ENCODE results near the gene ALKBH3. TPM values are rescaled to one million over a fixed set of nuclear protein-coding genes. Genes with fewer than 3 reads are reported as not detected.
A peak's percentile ranks its signal among the peaks of the same experiment; 100 is the strongest.

The ALKBH3 gene
- total RNA-seq, 1 experiment from 2014 or later: 18.8 TPM

DNA sequence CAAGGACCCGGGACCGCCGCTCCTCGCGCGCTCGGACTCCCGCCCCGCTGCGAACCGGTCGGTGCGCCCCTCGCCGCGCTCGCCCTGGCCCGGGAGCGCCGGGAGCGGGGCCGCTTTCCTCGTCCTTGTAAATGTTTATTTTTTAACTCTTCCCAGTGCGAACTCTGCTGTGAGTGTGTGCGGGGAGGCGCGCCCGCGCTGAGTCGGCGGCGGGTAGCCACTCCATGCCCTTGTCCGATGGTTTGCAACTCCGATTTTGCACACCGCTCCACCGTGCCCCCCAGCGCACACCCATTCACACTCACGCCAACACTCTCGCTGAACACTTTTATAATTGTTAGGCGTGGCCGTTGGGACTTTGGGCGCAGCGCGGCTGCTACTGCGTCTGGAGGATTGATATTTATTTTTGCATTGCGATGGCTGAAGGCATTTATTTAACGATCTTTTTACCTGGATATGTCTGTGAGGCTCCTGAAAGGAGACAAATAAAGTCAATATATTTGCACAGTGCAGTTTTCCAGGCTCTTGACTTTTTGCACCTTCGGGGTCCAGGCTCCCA lies 62.8 kb downstream of the ALKBH3 start:
- Histone ChIP-seq H3K23ac (ENCODE audit: insufficient read length, low read depth, low read length) (no peak overlapping the region), H3K14ac (ENCODE audit: insufficient read depth, low read length) (no peak overlapping the region; the same call in 1 of the 2 replicates), H3K4me1 (ENCODE audit: insufficient read depth, low read length) (no peaks in the 10 kb centered on the region), H3K4me2 (ENCODE audit: insufficient read depth, insufficient read length, low read length) (peak overlapping the region; percentile 79), H4K20me1 (ENCODE audit: control insufficient read depth, insufficient read depth, insufficient read length) (no peaks in the 10 kb centered on the region), H3K27ac (ENCODE audit: insufficient read length, low read depth, low read length) (no peak overlapping the region), H3K23me2 (ENCODE audit: insufficient read length, low read depth, low read length, poor library complexity, severe bottlenecking) (peaks cover 13% of the 10 kb centered on the region), H3K79me1 (ENCODE audit: insufficient read depth, low read depth, low read length, poor library complexity, severe bottlenecking) (no peaks in the 10 kb centered on the region), H3K79me2 (ENCODE audit: insufficient read depth, low read length) (no peaks in the 10 kb centered on the region), H4K5ac (ENCODE audit: insufficient read length, low read depth, low read length) (no peak overlapping the region), H3K27me3 (ENCODE audit: insufficient read depth, low read length) (peaks cover 35% of the 10 kb centered on the region), H2BK20ac (ENCODE audit: low read depth, low read length, poor library complexity, severe bottlenecking) (no peak overlapping the region), H2AK5ac (ENCODE audit: insufficient read length, low read length) (no peak overlapping the region), H4K8ac (replicated peaks; ENCODE audit: insufficient read length, low read depth, low read length) (no peak overlapping the region), H3K4ac (ENCODE audit: low read depth, low read length) (no peak overlapping the region), H3K18ac (ENCODE audit: insufficient read length, low read depth, low read length) (no peak overlapping the region), H3K56ac (ENCODE audit: insufficient read length, low read depth, low read length) (no peak overlapping the region), H2BK120ac (ENCODE audit: low read depth, low read length, poor library complexity, severe bottlenecking) (no peak overlapping the region), H2BK12ac (ENCODE audit: insufficient read length, low read depth, low read length) (no peak overlapping the region), H3K9ac (ENCODE audit: extremely low read depth, insufficient read length, low read length) (no peak overlapping the region), H2BK5ac (ENCODE audit: insufficient read length, low read length) (no peak overlapping the region), H2BK15ac (ENCODE audit: low read depth, low read length) (no peak overlapping the region), H2AFZ (ENCODE audit: low read length) (no peak overlapping the region), H3K9me3 (ENCODE audit: control insufficient read depth, low read depth, low read length) (no peaks in the 10 kb centered on the region), H3T11ph (ENCODE audit: low read length) (no peak overlapping the region), H4K91ac (ENCODE audit: insufficient read length, low read depth, low read length) (no peak overlapping the region)
- Mint-ChIP-seq H3K4me1 (peaks cover 20 to 30% of the 10 kb centered on the region in 2 experiments), H3K9me3 (peaks cover 0 to 3% of the 10 kb centered on the region in 2 experiments; a peak in 3 of 5 replicates), H3K27me3 (ENCODE audit: low read depth) (peaks cover 77% of the 10 kb centered on the region), H3K27ac (no peak overlapping the region), H3K4me3 (peak overlapping the region; percentile 74 to 92), H3K36me3 (ENCODE audit: insufficient read depth in 1 of 3, low read depth in 3 of 3) (peaks cover 0 to 3% (median 0%) of the 10 kb centered on the region in 3 experiments; a peak in 1 of 7 replicates)
- TF ChIP-seq, protein P1, sequence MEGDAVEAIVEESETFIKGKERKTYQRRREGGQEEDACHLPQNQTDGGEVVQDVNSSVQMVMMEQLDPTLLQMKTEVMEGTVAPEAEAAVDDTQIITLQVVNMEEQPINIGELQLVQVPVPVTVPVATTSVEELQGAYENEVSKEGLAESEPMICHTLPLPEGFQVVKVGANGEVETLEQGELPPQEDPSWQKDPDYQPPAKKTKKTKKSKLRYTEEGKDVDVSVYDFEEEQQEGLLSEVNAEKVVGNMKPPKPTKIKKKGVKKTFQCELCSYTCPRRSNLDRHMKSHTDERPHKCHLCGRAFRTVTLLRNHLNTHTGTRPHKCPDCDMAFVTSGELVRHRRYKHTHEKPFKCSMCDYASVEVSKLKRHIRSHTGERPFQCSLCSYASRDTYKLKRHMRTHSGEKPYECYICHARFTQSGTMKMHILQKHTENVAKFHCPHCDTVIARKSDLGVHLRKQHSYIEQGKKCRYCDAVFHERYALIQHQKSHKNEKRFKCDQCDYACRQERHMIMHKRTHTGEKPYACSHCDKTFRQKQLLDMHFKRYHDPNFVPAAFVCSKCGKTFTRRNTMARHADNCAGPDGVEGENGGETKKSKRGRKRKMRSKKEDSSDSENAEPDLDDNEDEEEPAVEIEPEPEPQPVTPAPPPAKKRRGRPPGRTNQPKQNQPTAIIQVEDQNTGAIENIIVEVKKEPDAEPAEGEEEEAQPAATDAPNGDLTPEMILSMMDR (conservative IDR thresholded peaks at IDR 0.05): no peak
- no peak for DNase-seq
- no CpG with 5 or more reads among the region's 48 CpGs for WGBS (ENCODE audit: extremely low coverage, insufficient read length, low lambda C conversion rate)

Data from H9 (cell line).